SU-DHL-6 (cell line): ENCODE results near the gene POC1B.

ENCODE experiments used
- EZH2phosphoT487 ChIP-seq: fragments of 200-600 bp; sonication (generic), shearing (Covaris generic); conservative IDR thresholded peaks from 2 replicates; pipeline ENCODE4 v1.6.1; 2018; ENCODE audit warnings: mild to moderate bottlenecking, antibody characterized with exemption, low read length, moderate library complexity, mixed read lengths
- TF ChIP-seq, protein P1 (sequence below): fragments of 200-600 bp; sonication (generic); IDR thresholded peaks from one replicate; pipeline ENCODE4 v1.5.1; 2017; ENCODE audit warnings: antibody characterized with exemption, mild to moderate bottlenecking, low read length, moderate library complexity; ENCODE audit not compliant: insufficient read depth, poor library complexity, severe bottlenecking

GRCh38 chr12:89546151-89546550 is 20.3 kb upstream of the POC1B start:
- TF ChIP-seq, protein P1, sequence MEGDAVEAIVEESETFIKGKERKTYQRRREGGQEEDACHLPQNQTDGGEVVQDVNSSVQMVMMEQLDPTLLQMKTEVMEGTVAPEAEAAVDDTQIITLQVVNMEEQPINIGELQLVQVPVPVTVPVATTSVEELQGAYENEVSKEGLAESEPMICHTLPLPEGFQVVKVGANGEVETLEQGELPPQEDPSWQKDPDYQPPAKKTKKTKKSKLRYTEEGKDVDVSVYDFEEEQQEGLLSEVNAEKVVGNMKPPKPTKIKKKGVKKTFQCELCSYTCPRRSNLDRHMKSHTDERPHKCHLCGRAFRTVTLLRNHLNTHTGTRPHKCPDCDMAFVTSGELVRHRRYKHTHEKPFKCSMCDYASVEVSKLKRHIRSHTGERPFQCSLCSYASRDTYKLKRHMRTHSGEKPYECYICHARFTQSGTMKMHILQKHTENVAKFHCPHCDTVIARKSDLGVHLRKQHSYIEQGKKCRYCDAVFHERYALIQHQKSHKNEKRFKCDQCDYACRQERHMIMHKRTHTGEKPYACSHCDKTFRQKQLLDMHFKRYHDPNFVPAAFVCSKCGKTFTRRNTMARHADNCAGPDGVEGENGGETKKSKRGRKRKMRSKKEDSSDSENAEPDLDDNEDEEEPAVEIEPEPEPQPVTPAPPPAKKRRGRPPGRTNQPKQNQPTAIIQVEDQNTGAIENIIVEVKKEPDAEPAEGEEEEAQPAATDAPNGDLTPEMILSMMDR = no peak
- TF ChIP-seq EZH2phosphoT487 = no peak
